Osteoblast (primary cell): ENCODE data around the gene MAMDC4. TPM values are rescaled to one million over a fixed set of nuclear protein-coding genes. Genes with fewer than 3 reads are reported as not detected.
"Not testable (repeated sequence)": the region's sequence is repeated elsewhere in the genome, so short reads cannot be mapped to it uniquely, and the experiment has no call there.

Experiments
- DNase-seq: peaks from one replicate; pipeline ENCODE4 v3.0.0; 2011; ENCODE audit warnings: low spot score, mixed read lengths; ENCODE audit not compliant: insufficient read length; ENCODE audit errors: missing footprints
- H2AFZ ChIP-seq: 2 replicates; pipeline ENCODE4 v1.6.0; 2011; ENCODE audit warnings: mild to moderate bottlenecking, low read length
- H3K27ac ChIP-seq: 2 replicates; pipeline ENCODE4 v1.5.1; 2011; ENCODE audit warnings: mild to moderate bottlenecking, low read depth, low read length, moderate library complexity
- H3K27me3 ChIP-seq: 2 replicates; pipeline ENCODE4 v1.6.0; 2012; ENCODE audit warnings: mild to moderate bottlenecking, control low read depth, inconsistent platforms, low read length, moderate library complexity; ENCODE audit not compliant: insufficient read depth
- H3K36me3 ChIP-seq: 2 replicates; pipeline ENCODE4 v1.5.1; 2011; ENCODE audit warnings: mild to moderate bottlenecking, low read length, control low read depth, moderate library complexity; ENCODE audit not compliant: insufficient read depth
- H3K4me1 ChIP-seq: 2 replicates; pipeline ENCODE4 v1.5.1; 2011; ENCODE audit warnings: mild to moderate bottlenecking, low read length, control low read depth, moderate library complexity; ENCODE audit not compliant: insufficient read depth
- H3K4me2 ChIP-seq: 2 replicates; pipeline ENCODE4 v1.6.0; 2011; ENCODE audit warnings: mild to moderate bottlenecking, low read length; ENCODE audit not compliant: insufficient read depth
- H3K4me3 ChIP-seq: fragments of 200-600 bp; sonication (generic); 3 replicates; pipeline ENCODE4 v1.5.1; 2012; ENCODE audit warnings: mild to moderate bottlenecking, low read length, inconsistent platforms; ENCODE audit not compliant: insufficient read depth
- H3K79me2 ChIP-seq: 2 replicates; pipeline ENCODE4 v1.6.0; 2012; ENCODE audit warnings: mild to moderate bottlenecking, low read length, control low read depth, inconsistent platforms; ENCODE audit not compliant: insufficient read depth
- H3K9me3 ChIP-seq: 2 replicates; pipeline ENCODE4 v1.5.1; 2011; ENCODE audit warnings: low read depth, low read length, control low read depth
- H4K20me1 ChIP-seq: 2 replicates; pipeline ENCODE4 v1.6.0; 2012; ENCODE audit warnings: mild to moderate bottlenecking, low read length, control low read depth; ENCODE audit not compliant: insufficient read depth
- total RNA-seq: library from RNA; depleted of rRNA; stranded (reverse); fragments of >200 nt; gene quantifications from 2 replicates; pipeline ENCODE4 v1.2.3, GENCODE V29; 2012
- TF ChIP-seq, protein P1 (sequence below): IDR thresholded peaks from 2 replicates; pipeline ENCODE4 v1.5.1; 2011; ENCODE audit warnings: mild to moderate bottlenecking, low read depth, low read length, moderate library complexity; ENCODE audit errors: extremely low read depth

MAMDC4 gene
- total RNA-seq, 1 donor: 1.4 TPM

DNA sequence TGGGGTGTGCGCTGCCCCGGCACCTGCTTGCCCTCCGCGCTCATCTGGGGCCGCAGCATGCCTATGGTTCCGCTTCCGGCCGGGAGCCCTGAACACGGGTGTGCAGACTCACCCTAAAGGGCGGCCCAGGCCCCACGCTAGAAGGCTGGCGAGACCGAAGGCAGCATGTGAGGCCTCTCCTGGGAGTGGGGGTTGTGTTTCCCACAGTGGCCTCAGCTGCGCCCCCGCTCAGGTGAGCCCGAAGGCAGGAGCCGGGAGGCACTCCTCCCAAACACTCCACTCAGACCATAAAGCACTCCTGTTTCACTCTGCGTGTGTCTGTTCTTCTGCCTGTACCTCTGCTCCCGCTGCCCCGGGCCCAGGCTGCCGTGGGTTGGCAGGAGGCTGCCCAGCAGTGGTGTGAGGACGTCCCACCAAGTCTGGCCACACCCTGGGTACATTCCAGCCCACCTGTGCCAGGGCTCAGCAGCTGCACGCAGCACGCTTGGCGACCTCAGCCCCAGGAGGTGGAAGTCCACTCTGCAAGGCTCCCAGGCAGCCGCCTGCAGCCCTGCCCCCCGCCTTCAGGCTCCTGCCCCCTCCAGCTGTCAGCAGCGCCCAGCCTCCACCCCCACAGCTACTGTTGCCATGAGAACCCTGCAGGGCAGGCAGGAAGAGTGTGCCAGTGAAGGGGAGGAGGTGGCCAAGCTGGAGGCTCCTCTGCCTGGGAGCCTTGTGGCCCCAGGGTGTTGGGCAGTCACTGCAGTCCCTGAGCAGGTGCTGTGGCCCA, 11.1 kb upstream of the MAMDC4 start:
- no peaks in the 10 kb centered on the region for H3K79me2 ChIP-seq
- H4K20me1 ChIP-seq: peaks cover 6% of the 10 kb centered on the region
- no peaks in the 10 kb centered on the region for H3K36me3 ChIP-seq
- DNase-seq: peak; percentile 97
- TF ChIP-seq, protein P1, sequence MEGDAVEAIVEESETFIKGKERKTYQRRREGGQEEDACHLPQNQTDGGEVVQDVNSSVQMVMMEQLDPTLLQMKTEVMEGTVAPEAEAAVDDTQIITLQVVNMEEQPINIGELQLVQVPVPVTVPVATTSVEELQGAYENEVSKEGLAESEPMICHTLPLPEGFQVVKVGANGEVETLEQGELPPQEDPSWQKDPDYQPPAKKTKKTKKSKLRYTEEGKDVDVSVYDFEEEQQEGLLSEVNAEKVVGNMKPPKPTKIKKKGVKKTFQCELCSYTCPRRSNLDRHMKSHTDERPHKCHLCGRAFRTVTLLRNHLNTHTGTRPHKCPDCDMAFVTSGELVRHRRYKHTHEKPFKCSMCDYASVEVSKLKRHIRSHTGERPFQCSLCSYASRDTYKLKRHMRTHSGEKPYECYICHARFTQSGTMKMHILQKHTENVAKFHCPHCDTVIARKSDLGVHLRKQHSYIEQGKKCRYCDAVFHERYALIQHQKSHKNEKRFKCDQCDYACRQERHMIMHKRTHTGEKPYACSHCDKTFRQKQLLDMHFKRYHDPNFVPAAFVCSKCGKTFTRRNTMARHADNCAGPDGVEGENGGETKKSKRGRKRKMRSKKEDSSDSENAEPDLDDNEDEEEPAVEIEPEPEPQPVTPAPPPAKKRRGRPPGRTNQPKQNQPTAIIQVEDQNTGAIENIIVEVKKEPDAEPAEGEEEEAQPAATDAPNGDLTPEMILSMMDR: no peak
- no peaks in the 10 kb centered on the region for H3K9me3 ChIP-seq
- peaks cover 14% of the 10 kb centered on the region for H3K4me1 ChIP-seq
- H3K27ac ChIP-seq: no peak overlapping the region
- H3K4me2 ChIP-seq: no peak overlapping the region
- H2AFZ ChIP-seq: no peak overlapping the region
- H3K27me3 ChIP-seq: peaks cover 11% of the 10 kb centered on the region
- H3K4me3 ChIP-seq: no peak overlapping the region

DNA sequence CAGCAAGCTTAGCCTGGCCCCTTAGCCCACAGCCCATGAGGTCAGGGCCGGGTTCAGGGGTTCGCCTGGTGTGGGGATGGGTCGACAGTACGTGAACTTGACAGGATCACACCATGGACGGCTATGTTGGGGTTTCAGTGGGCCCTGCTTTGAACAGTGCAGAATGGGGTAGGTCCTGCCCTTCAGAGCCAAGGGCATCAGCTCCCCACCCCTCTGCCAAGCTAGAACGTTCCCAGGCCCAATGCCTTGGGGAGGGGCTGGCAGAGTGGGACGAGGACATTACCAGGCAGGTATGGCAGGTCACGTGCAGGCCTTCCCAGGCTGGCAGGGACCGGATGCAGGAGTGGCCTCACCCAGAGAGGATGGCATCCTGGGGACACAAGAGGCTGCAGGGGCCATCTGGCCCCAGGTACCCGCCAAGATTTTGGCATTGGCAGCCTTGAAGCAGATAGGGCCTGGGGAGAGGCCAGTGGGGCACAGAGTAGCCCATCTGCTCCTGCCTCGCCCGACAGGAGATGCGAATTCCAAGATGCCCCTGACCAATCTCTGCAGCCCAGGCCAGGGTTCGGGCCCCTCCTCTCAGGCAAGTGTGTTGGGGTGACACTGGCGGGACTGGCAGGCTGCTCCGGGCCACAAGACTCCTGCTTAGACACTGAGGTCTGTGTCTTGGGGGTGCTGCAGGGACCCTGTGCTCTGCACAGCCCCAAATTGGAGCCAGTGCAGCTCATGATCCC, 10.3 kb upstream of the MAMDC4 start:
- H3K9me3 ChIP-seq, DNase-seq, H3K27ac ChIP-seq, H3K79me2 ChIP-seq, H4K20me1 ChIP-seq, H3K36me3 ChIP-seq, H2AFZ ChIP-seq: not testable (repeated sequence)
- peaks cover 16% of the 10 kb centered on the region for H3K27me3 ChIP-seq
- H3K4me2 ChIP-seq: peak overlapping the region; percentile 81
- peak overlapping the region; percentile 79 for H3K4me3 ChIP-seq
- peaks cover 14% of the 10 kb centered on the region for H3K4me1 ChIP-seq

DNA sequence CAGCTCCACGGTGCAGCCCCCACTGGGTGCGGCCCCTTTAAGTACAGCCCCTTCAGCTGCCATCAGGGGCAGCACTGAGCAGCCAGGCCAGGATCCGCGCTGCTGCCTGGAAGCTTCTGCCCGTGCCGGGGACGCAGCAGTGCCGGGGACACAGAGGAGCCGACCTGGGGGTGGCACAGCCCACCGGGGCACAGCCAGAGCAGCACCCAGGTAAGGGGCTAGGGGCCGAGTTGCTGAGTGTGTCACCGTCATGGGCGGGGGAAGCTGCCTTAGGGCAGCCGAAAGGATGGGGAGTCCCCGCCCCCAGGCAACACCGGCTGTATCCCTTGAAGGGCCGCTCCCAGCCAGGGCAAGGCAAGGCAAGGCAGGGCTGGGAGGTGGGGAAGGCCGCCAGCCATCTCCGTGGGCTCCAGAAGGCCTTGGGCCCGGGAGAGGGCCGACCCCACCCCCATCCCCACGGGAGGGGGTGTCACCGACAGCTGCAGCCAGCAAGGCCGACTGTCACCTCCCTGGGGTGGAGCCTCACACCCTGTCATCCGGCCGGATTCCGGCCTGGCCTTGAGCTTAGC, 9.7 kb upstream of the MAMDC4 start, which contains the start of gene AJM1:
AJM1 (plus strand) TSS at position 99 of the 569 bp plus-strand sequence. CDS start 1,937 bp downstream, outside the sequence.
- H3K4me2 ChIP-seq: peak within 1 kb of the TSS; percentile 81
- not testable (repeated sequence) for H3K27ac ChIP-seq, H3K9me3 ChIP-seq, H4K20me1 ChIP-seq, H2AFZ ChIP-seq, H3K79me2 ChIP-seq, H3K36me3 ChIP-seq
- H3K4me1 ChIP-seq: peaks cover 14% of the 10 kb centered on the region
- H3K4me3 ChIP-seq: peak within 1 kb of the TSS; percentile 79
- peaks cover 16% of the 10 kb centered on the region for H3K27me3 ChIP-seq
- DNase-seq: peak; percentile 99
- TF ChIP-seq, protein P1: peak; percentile 76

DNA sequence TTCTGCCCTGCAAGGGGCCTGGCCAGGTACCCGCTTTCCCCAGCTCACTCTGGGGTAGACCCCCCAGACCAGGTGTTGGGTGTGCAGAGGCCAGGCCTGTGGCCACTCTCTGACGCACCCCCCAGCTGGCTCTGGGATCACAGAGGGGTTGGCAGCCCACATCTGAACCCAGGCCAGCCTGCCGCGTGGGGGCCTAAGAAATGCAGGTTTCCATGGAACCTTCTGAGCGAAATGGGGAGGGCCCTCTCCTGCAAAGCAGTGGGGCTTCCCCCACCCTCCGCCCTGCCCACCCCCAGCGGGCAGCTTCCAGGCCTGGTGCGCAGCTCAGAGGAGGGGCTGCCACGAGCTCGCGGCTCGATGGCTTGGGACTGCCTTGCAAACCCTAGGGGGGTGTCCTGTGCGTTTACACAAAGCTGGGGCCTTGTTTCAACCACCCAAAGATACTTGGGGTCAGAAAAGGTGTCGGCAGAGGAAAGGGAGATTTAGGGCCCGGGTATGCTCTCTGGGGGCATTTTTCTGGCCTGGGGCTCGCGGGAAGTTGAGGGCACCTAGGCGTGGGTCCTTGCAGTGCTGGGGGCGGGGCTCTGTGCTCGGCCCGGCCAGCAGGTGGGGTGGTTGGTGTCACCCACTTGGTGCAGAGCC, 8.9 kb upstream of the MAMDC4 start:
- not testable (repeated sequence) for H3K4me3 ChIP-seq, H3K36me3 ChIP-seq, H3K79me2 ChIP-seq, H3K9me3 ChIP-seq, H3K27ac ChIP-seq, H4K20me1 ChIP-seq, DNase-seq, H2AFZ ChIP-seq
- Histone ChIP-seq H3K27me3 (peaks cover 16% of the 10 kb centered on the region), H3K4me1 (peaks cover 18% of the 10 kb centered on the region), H3K4me2 (peak overlapping the region; percentile 9)
